Breast epithelium (tissue), 4 donors: Measurements from ENCODE around the gene YJU2. TPM values are rescaled to one million over a fixed set of nuclear protein-coding genes. Genes with fewer than 3 reads are reported as not detected.
"Not testable (repeated sequence)": the region's sequence is repeated elsewhere in the genome, so short reads cannot be mapped to it uniquely, and the experiment has no call there.

ENCODE experiments used
- DNase-seq, 2 donors: peaks; one replicate each; pipeline ENCODE4 v3.0.0-alpha.2; 2019; ENCODE audit warnings: low spot score in 2 of 2
- H3K27ac ChIP-seq, 2 donors: fragments of 200-600 bp; sonication (generic) in 1 of 2; one replicate each; pipeline ENCODE4 v1.5.1; 2016 to 2019; ENCODE audit warnings: mild to moderate bottlenecking in 1 of 2
- H3K27me3 ChIP-seq, 2 donors: fragments of 200-600 bp; sonication (generic) in 1 of 2; one replicate each; pipeline versions ENCODE4 v1.5.1 to v1.6.0; 2017 to 2019; ENCODE audit warnings: control low read depth in 1 of 2, mild to moderate bottlenecking in 1 of 2
- H3K36me3 ChIP-seq: fragments of 200-600 bp; one replicate; pipeline ENCODE4 v1.5.1; 2019
- H3K4me1 ChIP-seq, 2 donors: fragments of 200-600 bp; sonication (generic); one replicate each; pipeline ENCODE4 v1.5.1; 2016 to 2019; ENCODE audit warnings: control low read depth in 1 of 2
- H3K4me3 ChIP-seq, 3 donors: fragments of 200-600 bp; sonication (generic); 1 replicate in 2 of 3; 2 replicates in 1 of 3; pipeline ENCODE4 v1.5.1; 2016 to 2019; ENCODE audit warnings: mild to moderate bottlenecking in 3 of 3, moderate library complexity in 2 of 3
- H3K9me3 ChIP-seq, 2 donors: fragments of 200-600 bp; sonication (generic) in 1 of 2; one replicate each; pipeline ENCODE4 v1.5.1; 2016 to 2019; ENCODE audit warnings: control low read depth in 1 of 2
- POLR2A ChIP-seq: fragments of 450-650 bp; IDR thresholded peaks from one replicate; pipeline ENCODE4 v1.6.1; 2016; ENCODE audit warnings: antibody characterized with exemption, mild to moderate bottlenecking, moderate library complexity
- POLR2AphosphoS5 ChIP-seq, 3 donors: sonication (generic); formaldehyde crosslinking; IDR thresholded peaks; one replicate each; pipeline ENCODE4 v1.6.1; 2017; ENCODE audit warnings: antibody characterized with exemption in 3 of 3
- intact Hi-C: fragments of 100-400 bp; cut with DNase I; formaldehyde crosslinking; loops from one replicate; pipeline ENCODE4 v1.15.1; 2023; ENCODE audit warnings: low total_unique reads
- total RNA-seq, 3 donors: library from RNA; depleted of rRNA; stranded (reverse); fragments of >200 nt; gene quantifications; one replicate each; pipeline ENCODE4 v1.1.0, GENCODE V29; 2016
- TF ChIP-seq, protein P1 (sequence below), 3 donors: fragments of 450-650 bp; IDR thresholded peaks; one replicate each; pipeline ENCODE4 v1.5.1; 2016 to 2017; ENCODE audit warnings: antibody characterized with exemption in 3 of 3, mild to moderate bottlenecking in 3 of 3, moderate library complexity in 3 of 3

YJU2 gene
- total RNA-seq, 3 donors from 2014 or later: 18.9 to 24.6 (median 24.4) TPM

- TF ChIP-seq POLR2A: no peak
- TF ChIP-seq, protein P1, sequence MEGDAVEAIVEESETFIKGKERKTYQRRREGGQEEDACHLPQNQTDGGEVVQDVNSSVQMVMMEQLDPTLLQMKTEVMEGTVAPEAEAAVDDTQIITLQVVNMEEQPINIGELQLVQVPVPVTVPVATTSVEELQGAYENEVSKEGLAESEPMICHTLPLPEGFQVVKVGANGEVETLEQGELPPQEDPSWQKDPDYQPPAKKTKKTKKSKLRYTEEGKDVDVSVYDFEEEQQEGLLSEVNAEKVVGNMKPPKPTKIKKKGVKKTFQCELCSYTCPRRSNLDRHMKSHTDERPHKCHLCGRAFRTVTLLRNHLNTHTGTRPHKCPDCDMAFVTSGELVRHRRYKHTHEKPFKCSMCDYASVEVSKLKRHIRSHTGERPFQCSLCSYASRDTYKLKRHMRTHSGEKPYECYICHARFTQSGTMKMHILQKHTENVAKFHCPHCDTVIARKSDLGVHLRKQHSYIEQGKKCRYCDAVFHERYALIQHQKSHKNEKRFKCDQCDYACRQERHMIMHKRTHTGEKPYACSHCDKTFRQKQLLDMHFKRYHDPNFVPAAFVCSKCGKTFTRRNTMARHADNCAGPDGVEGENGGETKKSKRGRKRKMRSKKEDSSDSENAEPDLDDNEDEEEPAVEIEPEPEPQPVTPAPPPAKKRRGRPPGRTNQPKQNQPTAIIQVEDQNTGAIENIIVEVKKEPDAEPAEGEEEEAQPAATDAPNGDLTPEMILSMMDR (IDR thresholded peaks at IDR 0.05): peak in 1 of 3 donors; percentile 3
- H3K9me3 ChIP-seq: no peaks in the 10 kb centered on the region
- DNase-seq: no peak
- peaks cover 9% of the 10 kb centered on the region for H3K36me3 ChIP-seq
- no peaks in the 10 kb centered on the region for H3K4me1 ChIP-seq
- no peaks in the 10 kb centered on the region for H3K27me3 ChIP-seq
- peak overlapping the region in 1 of 2 donors; percentile 64 for H3K27ac ChIP-seq
- H3K4me3 ChIP-seq: no peak overlapping the region
- intact Hi-C loops: loop anchor here (10.0 kb wide), 1 partner anchor 97 kb away; no protein-coding TSS in a partner anchor
Observed at GRCh38 chr19:4267901-4268815, 21.3 kb downstream of the YJU2 start.

- H3K9me3 ChIP-seq: no peaks in the 10 kb centered on the region
- no peak overlapping the region for H3K4me3 ChIP-seq
- intact Hi-C loops: loop anchor here (10.0 kb wide), 1 partner anchor 96 kb away; no protein-coding TSS in a partner anchor
- no peaks in the 10 kb centered on the region for H3K27me3 ChIP-seq
- TF ChIP-seq, protein P1 (IDR thresholded peaks at IDR 0.05): no peak
- TF ChIP-seq POLR2A: no peak
- no peak for TF ChIP-seq POLR2AphosphoS5 (IDR thresholded peaks at IDR 0.05)
- DNase-seq: no peak
- peak overlapping the region in 1 of 2 donors; percentile 64 for H3K27ac ChIP-seq
- H3K4me1 ChIP-seq: no peaks in the 10 kb centered on the region
- H3K36me3 ChIP-seq: peaks cover 9% of the 10 kb centered on the region
Observed at GRCh38 chr19:4268816-4269430, 22.0 kb downstream of the YJU2 start.

GRCh38 chr19:4272894-4273293, 26.0 kb downstream of the YJU2 start:
- Histone ChIP-seq H3K27me3 (peaks cover 0 to 5% of the 10 kb centered on the region in 2 donors), H3K36me3 (peaks cover 9% of the 10 kb centered on the region), H3K9me3 (no peaks in the 10 kb centered on the region), H3K4me3 (no peak overlapping the region), H3K4me1 (no peaks in the 10 kb centered on the region), H3K27ac (no peak overlapping the region)
- DNase-seq: no peak
- TF ChIP-seq POLR2A: no peak
- TF ChIP-seq POLR2AphosphoS5 (IDR thresholded peaks at IDR 0.05): no peak
- TF ChIP-seq, protein P1 (IDR thresholded peaks at IDR 0.05): no peak
- intact Hi-C loops: no loop called here

DNA sequence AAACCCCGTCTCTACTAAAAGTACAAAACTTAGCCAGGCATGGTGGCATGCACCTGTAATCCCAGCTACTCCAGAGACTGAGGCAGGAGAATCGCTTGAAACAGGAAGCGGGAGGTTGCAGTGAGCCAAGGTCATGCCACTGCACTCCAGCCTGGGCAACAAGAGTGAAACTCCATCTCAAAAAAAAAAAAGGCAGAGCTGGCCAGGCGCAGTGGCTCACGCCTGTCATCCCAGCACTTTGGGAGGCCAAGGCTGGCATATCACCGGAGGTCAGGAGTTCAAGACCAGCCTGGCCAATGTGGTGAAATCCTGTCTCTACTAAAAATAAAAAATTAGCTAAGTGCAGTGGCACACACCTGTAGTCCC, 27.4 kb downstream of the YJU2 start:
- intact Hi-C loops: not testable (repeated sequence)

DNA sequence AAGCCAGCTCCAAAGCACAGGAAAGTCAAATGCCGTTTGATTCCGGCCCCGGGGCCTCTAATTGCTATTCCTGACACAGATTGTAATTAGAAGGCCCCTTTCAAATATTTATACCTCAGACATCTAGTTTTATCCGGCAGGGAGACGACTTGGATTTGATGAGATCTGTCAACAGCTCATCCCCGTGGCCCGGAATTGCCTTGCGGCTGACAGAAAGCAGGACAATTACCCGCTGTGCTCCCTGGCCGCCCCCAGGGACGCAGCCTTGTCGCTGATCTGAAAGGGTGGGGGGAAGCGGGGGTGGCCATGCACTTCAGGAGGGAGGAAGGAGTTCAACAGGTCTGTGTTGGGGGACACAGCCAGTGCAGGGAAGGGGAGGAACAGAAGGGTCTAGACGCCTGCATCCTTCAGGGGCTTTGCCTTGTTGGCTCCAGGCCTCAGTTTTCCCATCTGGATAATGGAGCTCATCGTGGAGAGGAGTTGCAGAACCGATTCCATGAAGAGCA, 30.4 kb downstream of the YJU2 start:
- DNase-seq: no peak
- Histone ChIP-seq H3K36me3 (no peaks in the 10 kb centered on the region), H3K9me3 (no peaks in the 10 kb centered on the region), H3K27ac (no peak overlapping the region), H3K27me3 (peaks cover 12 to 47% of the 10 kb centered on the region in 2 donors), H3K4me1 (peaks cover 4 to 12% of the 10 kb centered on the region in 2 donors), H3K4me3 (no peak overlapping the region)
- intact Hi-C loops: no loop called here
- TF ChIP-seq POLR2AphosphoS5 (IDR thresholded peaks at IDR 0.05) (no peak), POLR2A (no peak)

More for the DNA sequence above, 27.4 kb downstream of the YJU2 start:
- H3K9me3 ChIP-seq, H3K27ac ChIP-seq, DNase-seq, H3K4me3 ChIP-seq, H3K36me3 ChIP-seq, H3K4me1 ChIP-seq: not testable (repeated sequence)
- peaks cover 5 to 19% of the 10 kb centered on the region in 2 donors for H3K27me3 ChIP-seq

DNA sequence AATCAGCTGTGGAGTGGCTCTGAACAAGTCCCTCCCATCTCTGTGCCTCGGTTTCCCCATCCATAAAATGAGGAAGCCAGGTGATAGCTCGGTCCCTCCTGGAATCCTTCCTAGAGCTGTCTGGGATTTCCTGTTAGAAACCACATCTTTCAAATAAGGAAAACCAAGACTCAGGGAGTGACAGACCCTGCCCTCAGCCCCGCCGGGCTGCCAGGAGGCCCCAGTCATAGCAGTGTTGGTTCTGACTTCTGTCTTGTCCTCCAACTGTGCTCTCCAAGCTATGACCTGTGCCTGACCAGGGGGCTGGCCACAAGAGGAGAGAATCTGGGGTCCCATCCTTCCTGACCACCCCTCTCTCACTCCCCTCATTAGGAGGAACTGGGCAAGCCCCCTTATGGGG, 31.1 kb downstream of the YJU2 start:
- H3K27me3 ChIP-seq: peaks cover 12 to 52% of the 10 kb centered on the region in 2 donors
- intact Hi-C loops: no loop called here
- DNase-seq: no peak

More for the DNA sequence above, 31.1 kb downstream of the YJU2 start:
- no peak overlapping the region for H3K27ac ChIP-seq
- no peak overlapping the region for H3K4me3 ChIP-seq
- no peaks in the 10 kb centered on the region for H3K36me3 ChIP-seq
- TF ChIP-seq POLR2AphosphoS5 (IDR thresholded peaks at IDR 0.05) (no peak), POLR2A (no peak)
- TF ChIP-seq, protein P1 (IDR thresholded peaks at IDR 0.05): no peak
- no peaks in the 10 kb centered on the region for H3K9me3 ChIP-seq
- peaks cover 4 to 12% of the 10 kb centered on the region in 2 donors for H3K4me1 ChIP-seq
